Measurements from ENCODE around the gene CMIP.

CMIP gene

GRCh38 chr16:81502396-81503070, 57.9 kb downstream of the CMIP start:
- intact Hi-C loops (cut with DNase I), result no loop called here

GRCh38 chr16:81505011-81505661, 60.5 kb downstream of the CMIP start:
- intact Hi-C loops (cut with DNase I), result no loop called here
- DNase-seq, result peak in 3 of 10 donors; percentile 66 to 82 (median 74)

More at GRCh38 chr16:81502396-81503070, 57.9 kb downstream of the CMIP start:
- peak in 3 of 10 donors; percentile 63 to 79 (median 70) for DNase-seq

GRCh38 chr16:81509404-81509803, 64.8 kb downstream of the CMIP start:
- DNase-seq, result peak in 3 of 10 donors; percentile 31 to 66 (median 56)
- intact Hi-C loops (cut with DNase I), result no loop called here

- intact Hi-C loops (cut with DNase I), result no loop called here
- DNase-seq, result peak in 2 of 10 donors; percentile 57 to 72
Observed at GRCh38 chr16:81510016-81510415, 65.4 kb downstream of the CMIP start.

- peak in 1 of 10 donors; percentile 25 for DNase-seq
- intact Hi-C loops (cut with DNase I), result no loop called here
Observed at GRCh38 chr16:81511371-81511770, 66.8 kb downstream of the CMIP start.

- intact Hi-C loops (cut with DNase I), result no loop called here
- peak in 7 of 10 donors; percentile 44 to 92 (median 57) for DNase-seq
Observed at GRCh38 chr16:81513204-81514040, 68.8 kb downstream of the CMIP start.

- intact Hi-C loops (cut with DNase I), result no loop called here
- peak in 2 of 10 donors; percentile 30 to 57 for DNase-seq
Observed at GRCh38 chr16:81514041-81514559, 69.5 kb downstream of the CMIP start.

- intact Hi-C loops (cut with DNase I), result no loop called here
- DNase-seq, result peak in 2 of 10 donors; percentile 43 to 52
Observed at GRCh38 chr16:81514568-81515258, 70.1 kb downstream of the CMIP start.

- DNase-seq, result peak in 2 of 10 donors; percentile 47 to 55
Observed at GRCh38 chr16:81515281-81515680, 70.7 kb downstream of the CMIP start.

GRCh38 chr16:81515721-81516120, 71.1 kb downstream of the CMIP start:
- DNase-seq, result peak in 2 of 10 donors; percentile 78 to 81
- intact Hi-C loops (cut with DNase I), result no loop called here

More at GRCh38 chr16:81515281-81515680, 70.7 kb downstream of the CMIP start:
- intact Hi-C loops (cut with DNase I), result no loop called here

GRCh38 chr16:81516478-81517149, 72.0 kb downstream of the CMIP start:
- DNase-seq, result peak in 2 of 10 donors; percentile 42 to 71
- intact Hi-C loops (cut with DNase I), result no loop called here

- intact Hi-C loops (cut with DNase I), result no loop called here
- peak in 1 of 10 donors; percentile 35 for DNase-seq
Observed at GRCh38 chr16:81517150-81517499, 72.5 kb downstream of the CMIP start.

- intact Hi-C loops (cut with DNase I), result no loop called here
- DNase-seq, result peak in 2 of 10 donors; percentile 53 to 63
Observed at GRCh38 chr16:81517629-81518438, 73.2 kb downstream of the CMIP start.

GRCh38 chr16:81518439-81518757, 73.8 kb downstream of the CMIP start:
- intact Hi-C loops (cut with DNase I), result no loop called here
- DNase-seq, result peak in 1 of 10 donors; percentile 58

- intact Hi-C loops (cut with DNase I), result no loop called here
- peak in 2 of 10 donors; percentile 11 to 71 for DNase-seq
Observed at GRCh38 chr16:81519301-81520150, 74.9 kb downstream of the CMIP start.

- intact Hi-C loops (cut with DNase I), result no loop called here
- no peak for DNase-seq
Observed at GRCh38 chr16:81520151-81520470, 75.5 kb downstream of the CMIP start.

GRCh38 chr16:81520560-81521135, 76.0 kb downstream of the CMIP start:
- DNase-seq, result peak in 1 of 10 donors; percentile 1
- intact Hi-C loops (cut with DNase I), result no loop called here

All from posterior cingulate gyrus (tissue), 11 donors.